GM21390 (cell line): ENCODE measurements around the gene NELFA.

Experiments
- ATAC-seq: cut with Tn5 transposase; IDR thresholded peaks from one replicate; pipeline ENCODE4 v1.9.1; 2021; ENCODE audit not compliant: unreplicated experiment

The NELFA gene

DNA sequence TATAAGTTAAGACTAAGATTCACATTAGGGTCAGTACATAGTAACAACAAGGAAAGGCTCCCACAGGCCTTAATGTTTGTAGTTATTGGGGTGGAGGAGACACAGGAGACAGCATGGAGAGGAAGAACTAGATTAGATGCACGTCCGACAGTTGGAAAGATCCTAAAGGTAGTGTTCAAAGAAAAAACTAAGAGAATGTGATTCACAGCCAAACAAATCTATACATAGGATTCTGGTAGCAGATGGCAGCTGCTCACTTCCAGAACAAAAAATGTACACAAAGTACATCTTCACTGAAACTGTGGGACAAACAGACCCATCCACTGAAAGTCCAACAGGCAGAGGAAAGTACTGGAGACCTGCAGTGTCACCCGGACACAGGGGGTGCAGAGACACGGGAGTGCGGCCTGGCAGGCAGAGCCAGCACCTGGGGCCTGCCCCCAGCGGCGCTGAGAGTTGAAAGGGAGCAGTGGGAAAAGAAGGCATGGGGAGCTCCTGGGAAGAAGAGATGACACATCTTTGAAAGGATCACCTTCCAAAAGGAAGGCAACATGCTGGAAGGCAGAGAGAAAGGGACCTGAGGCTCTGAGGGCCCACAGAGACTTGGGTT lies 40.0 kb downstream of the NELFA start:
- no peak for ATAC-seq

DNA sequence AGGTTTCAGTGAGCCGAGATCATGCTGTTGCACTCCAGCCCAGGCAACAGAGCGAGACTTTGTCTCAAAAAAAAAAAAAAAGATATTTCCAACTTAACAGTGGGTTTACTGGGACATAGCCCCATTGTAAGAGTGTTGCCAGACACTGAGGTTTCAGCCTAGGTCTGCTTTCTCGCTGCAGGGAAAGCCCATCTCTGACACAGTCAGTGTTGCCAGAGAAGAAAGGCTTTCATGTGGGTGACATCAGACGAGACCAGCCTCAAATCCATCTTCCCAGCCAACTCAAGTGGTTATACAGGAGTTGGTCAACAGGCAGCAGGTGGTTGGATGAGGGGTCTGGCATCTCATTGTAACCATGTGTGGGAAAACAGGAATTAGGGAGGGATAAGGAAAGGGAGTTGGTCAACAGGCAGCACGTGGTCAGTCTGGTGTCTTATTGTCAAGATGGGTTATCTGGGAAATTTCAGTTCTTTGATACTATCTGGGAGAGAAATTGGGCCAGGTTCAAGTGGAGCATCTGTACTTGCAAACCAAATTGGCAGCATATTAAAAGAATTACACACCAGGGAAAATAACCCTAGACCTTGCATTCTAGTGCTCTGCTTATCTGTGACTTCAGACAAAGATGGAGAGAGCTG lies 41.1 kb downstream of the NELFA start:
- ATAC-seq: no peak

DNA sequence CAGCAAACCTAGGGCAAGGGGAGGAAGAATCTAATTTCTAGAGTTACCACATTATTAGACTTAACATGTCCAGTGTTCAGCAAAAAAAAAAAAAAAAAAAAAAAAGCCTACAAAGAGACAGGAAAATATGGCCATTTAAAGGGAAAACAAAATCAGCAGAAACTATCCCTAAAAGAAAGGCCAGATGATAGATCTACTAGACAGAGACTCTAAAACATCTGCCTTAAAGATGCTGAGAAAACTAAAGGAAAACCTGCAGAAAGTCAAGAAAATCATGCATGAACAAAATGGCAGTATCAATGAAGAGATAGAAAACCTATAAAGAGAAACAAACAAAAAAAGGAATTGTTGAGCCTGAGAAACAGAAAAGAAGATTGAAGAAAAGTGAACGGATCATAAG lies 43.8 kb downstream of the NELFA start:
- ATAC-seq: no peak

DNA sequence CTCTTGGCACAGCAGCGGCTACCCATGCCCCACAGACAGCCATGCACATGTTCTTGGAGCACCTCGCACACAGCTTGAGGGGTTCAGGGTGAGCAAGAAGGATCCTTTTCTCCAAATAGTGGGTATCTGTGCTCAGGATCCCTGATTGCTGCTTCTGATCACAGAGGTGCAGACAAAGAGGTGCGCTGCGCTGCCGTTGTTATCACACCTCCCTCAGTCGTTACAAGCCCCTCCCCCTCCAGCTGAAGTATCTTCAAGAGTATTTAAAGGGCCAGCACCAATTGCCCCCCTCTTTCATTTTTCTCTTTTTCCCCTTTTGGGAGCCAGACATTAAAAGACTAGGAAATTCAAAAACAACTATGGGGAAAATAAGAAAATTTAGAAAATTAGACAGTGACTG lies 44.3 kb downstream of the NELFA start:
- ATAC-seq: no peak

DNA sequence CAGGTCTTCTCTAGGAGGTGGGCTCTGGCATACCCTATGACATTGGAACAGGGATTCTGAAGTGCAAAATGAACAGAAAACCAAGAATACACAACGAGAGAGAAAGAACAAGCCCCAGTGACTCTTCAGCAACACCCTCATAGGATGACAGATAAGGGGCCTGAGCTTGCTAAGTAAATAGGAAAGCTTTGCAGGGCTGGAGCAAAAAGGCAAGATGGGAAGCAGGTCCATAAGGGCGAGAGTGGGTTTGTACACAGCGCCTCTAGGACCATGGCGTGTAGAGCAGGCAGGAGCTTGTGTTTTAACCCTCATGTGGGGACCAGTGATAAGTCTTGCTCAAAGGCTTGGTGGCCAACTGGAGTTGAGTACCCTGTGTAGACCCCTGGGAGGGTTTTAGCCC lies 45.8 kb downstream of the NELFA start:
- ATAC-seq: no peak

DNA sequence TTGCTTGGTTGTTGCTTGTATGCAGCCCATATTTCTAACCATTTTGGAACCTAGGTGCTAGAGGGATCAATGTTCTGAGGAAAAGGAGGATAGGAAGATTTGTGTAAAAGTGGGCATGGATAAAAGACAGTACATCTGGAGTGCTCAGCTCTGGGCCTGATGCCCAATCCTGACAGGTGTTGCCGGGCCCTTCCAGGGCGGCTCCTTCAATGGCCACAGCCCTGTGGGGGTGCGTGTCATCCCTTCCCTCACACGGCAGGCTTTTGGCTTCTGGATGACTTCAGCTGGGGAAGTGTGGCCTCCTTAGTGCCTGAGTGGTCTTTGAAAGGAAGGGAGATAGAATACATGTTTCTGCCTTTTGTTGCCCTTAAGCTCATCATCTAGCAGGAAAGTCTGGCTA lies 47.2 kb downstream of the NELFA start:
- ATAC-seq: no peak

DNA sequence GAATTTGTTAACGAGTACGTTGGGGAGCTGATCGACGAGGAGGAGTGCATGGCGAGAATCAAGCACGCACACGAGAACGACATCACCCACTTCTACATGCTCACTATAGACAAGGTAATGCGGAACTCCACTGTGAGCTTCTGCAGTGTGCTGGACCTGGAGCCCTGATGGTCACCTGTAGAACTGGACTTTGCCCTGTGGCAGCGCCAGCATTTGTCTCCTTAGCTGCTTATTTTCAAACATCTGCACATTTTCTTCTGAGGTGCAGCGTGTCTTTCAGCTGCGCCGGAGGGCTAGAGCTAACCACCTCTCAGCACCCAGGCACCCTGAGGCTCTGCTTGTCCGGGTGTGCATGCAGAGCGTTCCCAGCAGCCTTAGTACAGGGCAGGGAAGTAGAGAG lies 47.7 kb downstream of the NELFA start:
- no peak for ATAC-seq

DNA sequence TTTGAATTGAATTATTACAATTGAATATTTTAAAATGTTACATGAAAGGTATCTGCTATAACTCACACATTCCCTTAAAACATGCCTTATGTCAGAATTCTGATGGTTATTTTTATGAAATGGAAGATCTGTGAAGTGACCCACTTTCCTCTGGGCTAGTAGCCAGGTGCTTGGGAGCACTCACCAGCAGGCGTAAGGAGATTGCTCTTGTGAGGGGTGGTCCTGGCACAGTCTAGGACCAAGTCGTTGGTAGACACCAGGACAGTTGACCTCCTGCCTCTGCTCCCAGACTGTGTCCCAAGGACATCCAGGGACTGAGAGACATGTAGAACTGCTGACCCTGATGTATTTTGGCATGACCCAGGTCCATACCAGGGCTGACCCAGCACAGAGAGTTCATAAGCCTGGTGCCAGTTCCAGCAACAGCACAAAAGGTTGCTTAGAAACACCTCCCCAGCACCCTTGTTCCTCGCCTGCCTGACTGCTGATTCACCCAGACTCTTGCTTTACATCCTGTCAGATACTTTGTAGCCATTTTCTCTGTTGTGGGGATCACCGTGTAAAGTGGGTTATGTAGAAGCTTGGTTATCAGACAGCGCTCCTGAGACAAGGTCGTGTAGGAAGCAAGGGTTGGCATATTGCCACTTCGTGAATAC lies 48.5 kb downstream of the NELFA start:
- no peak for ATAC-seq

DNA sequence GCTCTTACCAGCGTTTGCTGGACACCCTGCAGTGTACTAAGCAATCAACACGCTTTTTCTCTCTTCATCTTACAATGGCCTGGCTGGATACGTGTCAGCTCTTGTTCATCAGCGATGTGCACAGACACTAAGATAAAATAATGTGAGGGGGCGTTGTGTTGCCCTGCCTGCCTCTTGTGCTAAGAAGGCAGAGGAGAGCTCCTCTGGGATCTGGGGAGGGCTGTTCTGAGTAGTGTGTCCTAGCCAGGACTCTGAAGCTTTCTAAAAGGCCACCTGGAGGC lies 49.7 kb downstream of the NELFA start:
- no peak for ATAC-seq

DNA sequence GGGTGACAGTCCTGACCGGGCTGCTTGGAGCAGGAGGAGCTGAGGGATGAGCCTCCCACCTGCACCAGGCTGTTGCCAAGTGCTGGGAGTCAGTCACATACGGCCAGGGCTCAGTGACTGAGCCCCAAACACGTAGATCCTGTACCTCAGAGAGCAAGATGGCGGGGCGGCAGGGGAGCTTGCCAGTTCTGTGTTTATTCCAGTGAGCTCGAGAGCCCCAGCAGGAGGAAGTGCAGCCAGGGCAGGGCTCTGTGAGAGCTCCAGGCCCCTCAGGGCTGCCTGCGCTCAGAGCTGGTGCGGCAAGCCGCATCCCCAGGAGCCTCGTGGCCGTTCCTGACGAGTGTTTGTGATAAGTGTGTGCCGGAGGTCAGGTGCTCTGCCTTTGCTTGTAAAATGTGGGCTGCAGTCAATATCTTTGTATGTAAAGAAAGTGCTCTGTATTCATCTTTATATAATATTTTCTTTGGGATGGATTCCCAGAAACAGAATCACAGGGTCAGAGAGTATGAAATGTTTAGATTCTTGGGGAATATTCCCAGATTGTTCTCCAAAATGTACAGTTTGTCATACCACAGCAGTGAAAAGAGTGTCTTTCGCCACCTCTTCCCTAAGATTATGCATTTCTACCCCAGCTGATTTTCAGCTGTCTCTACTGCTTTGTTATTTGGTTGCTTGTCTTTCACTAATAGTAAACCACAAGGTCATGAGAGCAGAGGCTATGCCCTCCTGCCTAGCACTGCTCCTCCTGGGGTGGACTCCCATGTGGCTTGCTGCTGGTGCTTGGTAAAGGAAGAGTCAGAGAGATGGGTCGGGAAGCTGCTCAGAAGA lies 50.3 kb downstream of the NELFA start:
- ATAC-seq: no peak

DNA sequence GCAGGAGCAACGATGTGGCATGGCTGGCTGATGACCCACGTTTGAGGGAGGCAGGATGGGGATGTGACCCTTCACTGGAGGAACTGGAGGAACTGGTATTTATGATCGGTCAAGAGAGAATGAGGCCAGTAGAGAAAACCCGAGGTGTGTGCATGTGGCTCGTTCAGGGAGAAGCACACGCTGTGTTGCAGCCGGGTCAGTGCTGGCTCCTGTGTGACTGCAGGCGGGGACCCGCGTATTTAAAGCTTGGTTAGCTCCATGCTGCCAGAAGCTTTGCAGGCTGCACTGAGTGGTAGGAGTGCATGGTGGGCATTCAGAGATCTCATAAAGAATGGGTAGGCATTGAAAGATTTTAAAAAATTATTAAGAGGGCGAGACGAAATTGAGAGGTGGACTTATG lies 52.1 kb downstream of the NELFA start:
- no peak for ATAC-seq

DNA sequence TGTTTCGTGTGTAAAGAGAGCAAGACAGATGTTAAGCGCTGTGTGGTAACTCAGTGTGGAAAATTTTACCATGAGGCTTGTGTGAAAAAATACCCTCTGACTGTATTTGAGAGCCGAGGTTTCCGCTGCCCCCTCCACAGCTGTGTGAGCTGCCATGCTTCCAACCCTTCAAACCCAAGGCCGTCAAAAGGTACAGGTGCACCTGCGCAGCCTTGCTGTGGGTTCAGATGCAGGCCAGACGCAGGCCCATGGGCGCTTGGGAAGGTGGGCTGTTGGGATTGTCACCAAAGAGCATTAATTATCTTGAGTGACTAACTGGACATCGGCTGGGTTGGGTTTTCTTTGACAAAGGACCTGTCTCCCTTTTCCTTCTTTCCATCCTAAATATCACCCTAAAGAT lies 55.4 kb downstream of the NELFA start:
- no peak for ATAC-seq

DNA sequence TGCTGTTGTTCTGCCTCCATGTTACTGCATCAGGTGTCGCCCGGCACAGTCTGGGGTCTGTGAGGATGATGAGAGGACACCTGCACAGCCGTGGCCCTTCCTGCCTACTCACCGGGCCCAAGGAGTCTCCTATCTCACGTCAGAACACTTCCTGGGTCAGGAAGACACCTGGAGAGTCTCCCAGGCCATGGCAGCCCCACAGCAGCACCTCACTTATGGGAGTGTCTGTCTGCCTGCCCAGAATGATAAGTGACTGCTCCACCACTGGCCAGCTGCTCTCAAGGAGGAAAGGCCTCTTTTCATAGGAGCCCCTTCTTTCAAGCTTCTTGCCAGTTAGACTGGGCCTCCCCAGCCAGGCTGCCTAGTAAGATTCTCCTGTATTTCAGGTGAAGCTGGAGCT lies 56.1 kb downstream of the NELFA start:
- no peak for ATAC-seq

DNA sequence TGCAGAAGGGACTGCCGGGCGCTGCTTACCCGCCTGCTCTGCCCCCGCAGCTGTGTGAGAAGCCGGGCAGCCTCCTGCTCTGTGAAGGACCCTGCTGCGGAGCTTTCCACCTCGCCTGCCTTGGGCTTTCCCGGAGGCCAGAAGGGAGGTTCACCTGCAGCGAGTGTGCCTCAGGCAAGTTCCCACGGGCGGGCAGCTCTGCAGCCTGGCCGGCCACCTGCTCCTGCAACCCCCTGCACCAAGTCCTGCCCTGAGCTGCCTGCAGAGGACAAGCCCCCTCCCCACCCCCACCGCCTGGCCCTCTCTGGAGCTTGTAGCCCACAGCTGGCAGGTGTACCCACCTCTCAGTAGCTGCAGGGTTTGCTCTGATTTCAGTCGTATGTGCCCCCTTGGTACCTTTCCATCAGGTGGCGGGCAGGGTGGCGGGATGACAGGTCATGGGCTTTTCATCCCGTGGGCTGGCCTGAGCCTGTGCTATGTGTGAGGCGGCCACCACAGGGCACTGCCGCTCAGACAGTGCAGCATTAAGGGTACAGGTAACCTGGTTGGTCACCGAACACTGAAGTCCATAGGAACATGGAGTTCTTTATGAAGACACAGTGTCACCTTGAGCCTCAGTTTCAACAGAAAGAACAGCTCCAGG lies 56.6 kb downstream of the NELFA start:
- no peak for ATAC-seq

DNA sequence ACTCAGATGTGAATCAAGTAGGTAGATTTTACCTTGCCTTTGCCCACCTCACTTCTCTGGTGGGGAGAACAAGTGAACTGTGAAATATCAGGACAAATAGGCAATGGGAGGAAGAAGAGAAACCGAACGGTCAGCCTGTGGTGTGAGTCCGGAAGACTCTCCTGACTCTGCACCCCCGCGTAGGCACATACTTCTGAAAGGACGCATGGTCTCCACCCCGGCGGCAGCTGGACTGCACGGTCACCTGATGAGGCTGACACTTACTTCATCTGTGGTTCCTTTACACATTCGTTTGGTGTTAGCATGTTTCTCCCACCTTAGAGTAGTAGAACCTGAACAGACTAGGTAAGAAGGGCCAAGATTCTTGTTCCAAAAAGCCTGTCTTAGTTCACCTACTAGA lies 58.4 kb downstream of the NELFA start:
- ATAC-seq: no peak

DNA sequence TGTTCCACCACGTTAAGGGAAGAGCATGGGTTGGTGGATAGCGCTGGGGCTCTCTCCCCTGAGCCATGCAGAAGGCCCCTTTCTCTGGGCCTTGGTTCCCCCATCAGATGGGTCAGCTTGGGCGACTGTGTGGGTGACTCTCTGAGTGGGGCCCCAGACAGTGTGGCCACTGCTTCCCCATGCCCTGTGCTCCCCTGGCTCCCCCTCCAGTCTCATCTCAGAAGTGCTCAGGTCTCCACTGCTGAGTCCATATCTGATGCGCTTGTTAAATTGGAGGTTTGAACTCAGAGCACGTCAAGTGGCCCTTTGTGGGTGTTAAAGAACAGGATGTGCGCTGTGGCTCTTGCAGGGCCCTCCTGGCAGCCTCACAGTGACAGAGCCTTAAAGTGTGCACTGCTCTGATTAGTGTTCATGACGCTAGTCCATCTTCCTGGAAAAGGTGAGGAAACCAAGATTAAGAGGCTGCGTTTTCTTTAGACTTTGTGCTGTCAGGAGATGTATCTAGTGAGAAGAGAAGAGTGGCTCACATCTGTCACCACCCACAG lies 59.8 kb downstream of the NELFA start:
- no peak for ATAC-seq

DNA sequence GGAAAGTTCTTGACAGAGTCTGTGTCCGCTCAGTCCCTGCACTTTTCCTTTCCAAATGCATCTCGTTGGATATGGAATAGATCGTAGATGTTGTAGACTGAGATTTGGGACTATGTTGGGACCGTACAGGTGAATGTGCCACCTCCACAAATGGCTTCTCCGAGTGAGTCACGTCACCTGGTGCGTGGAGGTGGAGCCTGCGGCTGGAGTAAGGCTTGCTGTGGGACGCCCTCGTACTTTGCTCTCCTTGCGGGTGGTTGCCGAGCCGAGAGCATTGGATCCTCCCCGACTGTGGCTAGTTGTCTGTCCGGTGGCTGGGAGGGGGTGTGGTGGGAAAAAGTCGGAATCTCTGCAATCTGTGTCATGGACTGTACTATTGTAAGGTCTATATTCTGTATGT lies 60.5 kb downstream of the NELFA start:
- ATAC-seq: no peak

DNA sequence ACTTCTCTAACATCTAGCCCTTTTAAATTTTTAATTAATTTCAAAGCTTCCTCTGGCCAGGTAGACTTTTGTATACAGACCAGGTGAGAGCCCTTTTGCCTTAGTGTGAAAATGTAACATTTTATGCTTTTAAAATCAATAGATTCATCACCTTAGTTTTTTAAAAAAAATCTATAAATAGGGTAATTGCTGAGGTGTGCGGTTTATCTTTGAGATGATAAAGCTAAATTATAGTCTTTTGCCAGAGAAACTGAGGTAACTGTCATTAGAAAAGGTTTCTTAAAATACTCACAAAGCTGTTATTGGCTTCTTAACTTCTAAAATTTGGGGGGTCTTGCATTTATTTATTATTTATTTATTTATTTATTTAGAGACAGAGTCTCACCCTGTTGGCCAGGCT lies 62.9 kb downstream of the NELFA start:
- ATAC-seq: no peak

DNA sequence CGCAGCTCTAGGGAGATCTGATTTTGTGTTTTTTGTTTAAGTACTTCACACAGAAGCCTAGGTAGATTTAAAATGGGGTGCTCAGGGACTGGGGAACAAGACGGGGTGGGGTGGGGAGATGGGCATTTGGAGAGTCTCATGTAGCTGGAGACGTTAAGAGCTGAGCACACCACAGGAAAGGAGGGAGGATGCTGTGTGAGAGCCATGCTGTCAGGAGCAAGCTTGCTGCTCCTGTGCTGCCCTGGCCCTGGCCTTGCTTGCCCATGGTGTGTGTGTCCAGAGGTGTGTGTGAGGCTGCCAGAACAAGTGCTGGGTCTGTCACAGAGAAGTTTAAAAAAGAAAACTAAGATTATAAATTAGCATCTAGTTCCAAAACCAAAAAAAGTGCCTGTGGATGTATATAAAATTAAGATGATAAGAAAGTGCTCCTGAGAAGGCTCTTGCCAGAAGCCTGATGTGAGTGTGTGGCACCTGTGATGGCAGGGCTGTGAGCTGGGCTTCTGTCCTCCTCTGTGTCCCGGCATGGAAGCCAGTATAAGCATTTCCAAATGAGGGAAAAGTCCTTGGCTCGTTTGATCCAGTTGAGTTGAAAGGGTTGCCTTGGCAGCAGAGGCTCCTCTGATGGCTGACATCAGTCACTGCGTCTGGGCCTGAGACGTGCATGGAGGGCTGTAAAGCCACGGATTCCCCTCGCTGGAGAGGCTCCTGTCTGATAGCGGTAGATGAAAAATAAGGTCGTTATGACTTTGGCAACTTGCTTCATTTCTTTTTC lies 63.5 kb downstream of the NELFA start:
- no peak for ATAC-seq

DNA sequence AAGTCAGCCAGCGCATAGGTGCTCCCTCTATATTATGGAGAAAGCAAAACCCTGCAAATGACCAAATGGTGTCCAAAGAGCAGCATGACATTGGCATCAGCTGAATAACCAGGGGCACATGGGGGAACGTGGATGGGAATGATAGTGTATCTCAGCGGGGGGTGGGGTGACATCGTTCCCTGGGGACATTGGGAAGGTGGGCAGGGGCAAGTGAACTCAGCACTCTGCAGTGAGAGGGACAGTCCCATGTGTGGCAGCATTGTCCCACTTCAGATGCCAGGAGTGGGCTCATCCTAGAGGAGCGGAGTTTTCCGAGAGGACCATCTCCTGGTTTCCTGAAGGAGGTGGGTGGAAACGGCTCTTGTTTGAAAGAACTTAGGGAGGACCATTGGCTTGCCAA lies 64.8 kb downstream of the NELFA start:
- ATAC-seq: no peak

DNA sequence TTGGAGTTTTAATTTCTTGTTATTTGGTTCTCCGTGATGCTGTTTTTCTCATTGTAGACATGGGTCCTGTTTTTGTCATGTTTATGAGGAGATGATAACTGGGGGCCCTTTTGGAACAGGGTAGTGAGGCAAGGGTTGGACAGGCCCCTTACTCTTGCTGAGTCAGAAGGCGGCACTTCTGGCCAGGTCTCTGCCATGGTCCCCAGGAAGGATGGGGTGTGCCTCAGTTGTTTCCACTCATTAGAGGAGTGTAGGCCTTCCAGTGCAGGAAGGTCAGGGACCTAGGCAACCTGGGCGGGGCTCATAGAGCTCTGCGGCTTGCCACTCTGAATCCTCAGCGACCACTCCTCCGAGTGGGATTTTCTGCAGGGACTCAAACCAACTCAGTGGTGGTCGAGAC lies 68.2 kb downstream of the NELFA start:
- ATAC-seq: no peak
